Measurements from ENCODE around the gene DNAH5.

The DNAH5 gene

DNA sequence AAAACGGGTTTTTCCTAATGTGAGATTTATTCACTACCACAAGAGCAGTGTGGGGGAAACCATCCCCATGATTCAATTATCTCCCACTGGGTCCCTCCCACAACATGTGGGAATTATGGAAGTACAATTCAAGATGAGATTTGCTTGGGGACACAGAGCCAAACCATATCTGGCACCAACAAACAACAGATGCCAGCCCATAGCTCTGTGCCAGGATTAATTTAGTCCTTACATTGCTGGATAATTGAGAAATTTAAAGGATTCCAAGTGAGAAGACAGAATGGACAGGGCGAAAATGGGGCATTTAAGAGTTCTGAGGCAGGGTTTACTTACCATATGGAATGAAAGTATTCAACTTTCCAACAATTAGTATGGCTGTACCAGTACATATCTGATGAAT, 30.8 kb upstream of the DNAH5 start:
- Histone ChIP-seq H3K27me3 (ENCODE audit: control insufficient read depth in 3 of 3, insufficient read depth in 3 of 3, low read depth in 1 of 3, low read length in 3 of 3) (no peaks in the 10 kb centered on the region), H3K9me3 (replicated peaks in 1 of 2; ENCODE audit: control insufficient read depth in 2 of 2, insufficient read depth in 1 of 2, low read depth in 1 of 2, low read length in 2 of 2) (peaks cover 0 to 2% of the 10 kb centered on the region in 2 donors), H2BK120ac (ENCODE audit: low read depth, low read length) (no peak overlapping the region), H4K91ac (ENCODE audit: low read depth, low read length, poor library complexity) (no peak overlapping the region), H3K9ac (ENCODE audit: low read depth, low read length, poor library complexity) (no peak overlapping the region), H3K4me2 (ENCODE audit: insufficient read depth, low read length, poor library complexity, severe bottlenecking) (no peak overlapping the region), H2AK5ac (ENCODE audit: low read depth, low read length) (no peak overlapping the region), H3K4me1 (ENCODE audit: control insufficient read depth in 2 of 2, insufficient read depth in 1 of 2, low read depth in 1 of 2, low read length in 2 of 2) (peaks cover 0 to 2% of the 10 kb centered on the region in 2 donors), H3K4ac (ENCODE audit: low read length) (no peak overlapping the region), H4K8ac (ENCODE audit: low read depth, low read length) (no peak overlapping the region), H3K4me3 (ENCODE audit: low read length in 2 of 2) (no peak overlapping the region), H2BK12ac (ENCODE audit: low read length) (no peak overlapping the region), H2BK15ac (ENCODE audit: low read length) (no peak overlapping the region), H3K14ac (ENCODE audit: low read length) (no peak overlapping the region), H3K23ac (ENCODE audit: low read depth, low read length, poor library complexity) (no peak overlapping the region), H2BK5ac (ENCODE audit: low read length) (no peak overlapping the region), H3K79me1 (ENCODE audit: low read depth, low read length) (no peaks in the 10 kb centered on the region), H3K27ac (replicated peaks; ENCODE audit: low read length) (no peak overlapping the region), H3K18ac (ENCODE audit: low read length) (no peak overlapping the region), H2AFZ (ENCODE audit: low read length) (no peak overlapping the region), H3K36me3 (replicated peaks in 1 of 2; ENCODE audit: control insufficient read depth in 2 of 2, insufficient read depth in 2 of 2, low read length in 2 of 2) (no peaks in the 10 kb centered on the region)
- no CpG with 5 or more reads among the region's 2 CpGs for WGBS, 2 donors (ENCODE audit: extremely low coverage in 2 of 2, insufficient read length in 2 of 2, insufficient replicate concordance in 1 of 2)
- no peak for DNase-seq (ENCODE audit: low spot score)

DNA sequence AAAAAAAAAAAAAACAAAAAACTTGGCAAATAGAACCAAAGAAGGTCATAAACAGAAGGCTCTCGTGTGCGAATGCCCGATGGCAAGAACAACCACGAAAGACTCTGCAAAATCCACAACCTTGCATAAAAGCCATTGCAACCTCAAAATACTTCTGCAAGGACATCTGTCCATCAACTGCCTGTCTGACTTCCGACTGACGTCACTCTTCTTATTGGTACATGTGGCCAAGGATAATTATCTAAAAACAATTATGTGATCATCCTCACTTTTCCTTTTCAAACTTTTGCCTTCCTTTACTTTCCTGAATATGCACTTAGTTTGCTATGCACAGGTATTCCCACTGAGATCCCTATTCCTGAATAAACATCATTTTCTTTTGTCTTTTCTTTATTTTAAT, 29.2 kb upstream of the DNAH5 start:
- H4K91ac ChIP-seq (ENCODE audit: low read depth, low read length, poor library complexity): no peak overlapping the region
- WGBS, 2 donors (ENCODE audit: extremely low coverage in 2 of 2, insufficient read length in 2 of 2, insufficient replicate concordance in 1 of 2): no CpG with 5 or more reads among the region's 6 CpGs
- no peak overlapping the region for H3K23ac ChIP-seq (ENCODE audit: low read depth, low read length, poor library complexity)
- H3K9ac ChIP-seq (ENCODE audit: low read depth, low read length, poor library complexity): no peak overlapping the region
- no peaks in the 10 kb centered on the region for H3K36me3 ChIP-seq (replicated peaks in 1 of 2; ENCODE audit: control insufficient read depth in 2 of 2, insufficient read depth in 2 of 2, low read length in 2 of 2)
- H3K9me3 ChIP-seq (replicated peaks in 1 of 2; ENCODE audit: control insufficient read depth in 2 of 2, insufficient read depth in 1 of 2, low read depth in 1 of 2, low read length in 2 of 2): peaks cover 0 to 2% of the 10 kb centered on the region in 2 donors
- no peak overlapping the region for H3K27ac ChIP-seq (replicated peaks; ENCODE audit: low read length)
- H3K79me1 ChIP-seq (ENCODE audit: low read depth, low read length): no peaks in the 10 kb centered on the region
- no peak overlapping the region for H2AK5ac ChIP-seq (ENCODE audit: low read depth, low read length)
- no peaks in the 10 kb centered on the region for H3K27me3 ChIP-seq (ENCODE audit: control insufficient read depth in 3 of 3, insufficient read depth in 3 of 3, low read depth in 1 of 3, low read length in 3 of 3)
- H3K4me2 ChIP-seq (ENCODE audit: insufficient read depth, low read length, poor library complexity, severe bottlenecking): no peak overlapping the region
- no peak overlapping the region for H2AFZ ChIP-seq (ENCODE audit: low read length)
- H3K4ac ChIP-seq (ENCODE audit: low read length): no peak overlapping the region
- no peak overlapping the region for H2BK5ac ChIP-seq (ENCODE audit: low read length)
- H2BK120ac ChIP-seq (ENCODE audit: low read depth, low read length): no peak overlapping the region
- H3K14ac ChIP-seq (ENCODE audit: low read length): no peak overlapping the region
- no peak overlapping the region for H3K4me3 ChIP-seq (ENCODE audit: low read length in 2 of 2)
- H3K18ac ChIP-seq (ENCODE audit: low read length): no peak overlapping the region
- no peak overlapping the region for H4K8ac ChIP-seq (ENCODE audit: low read depth, low read length)
- no peak overlapping the region for H2BK12ac ChIP-seq (ENCODE audit: low read length)
- DNase-seq (ENCODE audit: low spot score): no peak
- no peak overlapping the region for H2BK15ac ChIP-seq (ENCODE audit: low read length)
- H3K4me1 ChIP-seq (ENCODE audit: control insufficient read depth in 2 of 2, insufficient read depth in 1 of 2, low read depth in 1 of 2, low read length in 2 of 2): peaks cover 0 to 2% of the 10 kb centered on the region in 2 donors

DNA sequence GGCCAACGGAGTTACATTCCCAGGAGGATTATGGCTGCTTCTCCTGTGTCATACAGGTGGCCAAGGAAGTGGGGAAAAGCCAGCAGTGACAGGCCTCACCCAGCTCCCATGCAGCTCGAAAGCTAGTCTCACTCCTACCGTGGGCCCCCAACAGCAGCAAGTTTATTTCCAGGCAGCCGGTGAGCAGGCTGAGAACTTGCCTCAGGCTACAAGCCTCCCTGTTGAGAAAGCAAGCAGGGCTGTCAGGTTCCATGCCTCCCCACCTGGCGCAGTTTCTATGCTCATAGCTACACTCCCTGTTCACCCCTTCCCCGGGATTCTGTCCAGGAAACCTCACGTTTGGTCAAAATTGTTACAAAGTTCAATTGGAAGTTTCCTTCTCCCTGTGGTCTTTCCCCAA, 27.5 kb upstream of the DNAH5 start:
- H2BK120ac ChIP-seq (ENCODE audit: low read depth, low read length): no peak overlapping the region
- H2BK15ac ChIP-seq (ENCODE audit: low read length): no peak overlapping the region
- no peak overlapping the region for H4K8ac ChIP-seq (ENCODE audit: low read depth, low read length)
- H3K79me1 ChIP-seq (ENCODE audit: low read depth, low read length): no peaks in the 10 kb centered on the region
- no peak overlapping the region for H2AK5ac ChIP-seq (ENCODE audit: low read depth, low read length)
- no peak for DNase-seq (ENCODE audit: low spot score)
- H4K91ac ChIP-seq (ENCODE audit: low read depth, low read length, poor library complexity): no peak overlapping the region
- H2BK5ac ChIP-seq (ENCODE audit: low read length): no peak overlapping the region
- peak overlapping the region in 1 of 2 donors; percentile 51 for H3K4me3 ChIP-seq (ENCODE audit: low read length in 2 of 2)
- no peak overlapping the region for H3K27ac ChIP-seq (replicated peaks; ENCODE audit: low read length)
- no peak overlapping the region for H3K18ac ChIP-seq (ENCODE audit: low read length)
- H3K23ac ChIP-seq (ENCODE audit: low read depth, low read length, poor library complexity): no peak overlapping the region
- no peak overlapping the region for H3K4me2 ChIP-seq (ENCODE audit: insufficient read depth, low read length, poor library complexity, severe bottlenecking)
- no CpG with 5 or more reads among the region's 7 CpGs for WGBS, 2 donors (ENCODE audit: extremely low coverage in 2 of 2, insufficient read length in 2 of 2, insufficient replicate concordance in 1 of 2)
- peak overlapping the region; percentile 15 for H3K14ac ChIP-seq (ENCODE audit: low read length)
- no peaks in the 10 kb centered on the region for H3K36me3 ChIP-seq (replicated peaks in 1 of 2; ENCODE audit: control insufficient read depth in 2 of 2, insufficient read depth in 2 of 2, low read length in 2 of 2)
- no peak overlapping the region for H2AFZ ChIP-seq (ENCODE audit: low read length)
- H3K27me3 ChIP-seq (ENCODE audit: control insufficient read depth in 3 of 3, insufficient read depth in 3 of 3, low read depth in 1 of 3, low read length in 3 of 3): no peaks in the 10 kb centered on the region
- H3K9ac ChIP-seq (ENCODE audit: low read depth, low read length, poor library complexity): no peak overlapping the region
- H3K4me1 ChIP-seq (ENCODE audit: control insufficient read depth in 2 of 2, insufficient read depth in 1 of 2, low read depth in 1 of 2, low read length in 2 of 2): peaks cover 0 to 2% of the 10 kb centered on the region in 2 donors
- H2BK12ac ChIP-seq (ENCODE audit: low read length): no peak overlapping the region
- H3K9me3 ChIP-seq (replicated peaks in 1 of 2; ENCODE audit: control insufficient read depth in 2 of 2, insufficient read depth in 1 of 2, low read depth in 1 of 2, low read length in 2 of 2): no peaks in the 10 kb centered on the region
- no peak overlapping the region for H3K4ac ChIP-seq (ENCODE audit: low read length)

DNA sequence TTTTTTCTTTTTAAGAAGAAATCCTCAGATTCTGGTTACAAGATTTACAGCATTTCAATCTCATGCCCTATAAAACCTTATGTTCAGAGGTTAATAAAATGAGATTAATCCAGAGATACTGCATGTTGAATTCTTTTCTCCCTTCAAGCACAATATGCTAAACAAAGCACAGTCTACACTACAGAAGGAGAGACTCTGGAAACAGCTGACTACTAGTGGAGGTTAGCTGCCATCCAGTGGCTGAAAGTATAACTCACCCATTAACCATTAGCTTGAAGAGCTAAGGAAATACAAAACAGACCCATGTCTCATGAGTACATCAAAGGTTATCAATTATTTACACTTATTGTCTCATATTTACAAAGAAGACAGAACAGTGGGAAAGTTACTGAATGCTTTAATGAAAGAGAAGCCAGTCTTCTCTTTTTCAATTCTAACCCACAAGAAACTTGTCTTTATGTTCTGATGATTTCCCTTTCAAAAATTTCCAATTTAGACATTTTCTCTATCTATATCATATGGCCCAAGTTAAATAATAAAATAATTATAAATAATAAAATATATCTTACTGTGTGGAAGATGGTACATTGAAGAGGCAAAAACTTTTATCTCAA, 12.7 kb upstream of the DNAH5 start:
- Histone ChIP-seq H3K9me3 (replicated peaks in 1 of 2; ENCODE audit: control insufficient read depth in 2 of 2, insufficient read depth in 1 of 2, low read depth in 1 of 2, low read length in 2 of 2) (no peaks in the 10 kb centered on the region), H3K4me1 (ENCODE audit: control insufficient read depth in 2 of 2, insufficient read depth in 1 of 2, low read depth in 1 of 2, low read length in 2 of 2) (no peaks in the 10 kb centered on the region), H3K4ac (ENCODE audit: low read length) (no peak overlapping the region), H2AFZ (ENCODE audit: low read length) (no peak overlapping the region), H2AK5ac (ENCODE audit: low read depth, low read length) (no peak overlapping the region), H3K79me1 (ENCODE audit: low read depth, low read length) (no peaks in the 10 kb centered on the region), H3K36me3 (replicated peaks in 1 of 2; ENCODE audit: control insufficient read depth in 2 of 2, insufficient read depth in 2 of 2, low read length in 2 of 2) (no peaks in the 10 kb centered on the region), H4K91ac (ENCODE audit: low read depth, low read length, poor library complexity) (no peak overlapping the region), H3K27me3 (ENCODE audit: control insufficient read depth in 3 of 3, insufficient read depth in 3 of 3, low read depth in 1 of 3, low read length in 3 of 3) (peaks cover 0 to 4% (median 0%) of the 10 kb centered on the region in 3 experiments), H3K23ac (ENCODE audit: low read depth, low read length, poor library complexity) (no peak overlapping the region), H2BK12ac (ENCODE audit: low read length) (no peak overlapping the region), H2BK5ac (ENCODE audit: low read length) (no peak overlapping the region), H2BK15ac (ENCODE audit: low read length) (no peak overlapping the region), H3K4me2 (ENCODE audit: insufficient read depth, low read length, poor library complexity, severe bottlenecking) (no peak overlapping the region), H4K8ac (ENCODE audit: low read depth, low read length) (no peak overlapping the region), H3K4me3 (ENCODE audit: low read length in 2 of 2) (no peak overlapping the region), H3K27ac (replicated peaks; ENCODE audit: low read length) (no peak overlapping the region), H3K9ac (ENCODE audit: low read depth, low read length, poor library complexity) (no peak overlapping the region), H2BK120ac (ENCODE audit: low read depth, low read length) (no peak overlapping the region), H3K14ac (ENCODE audit: low read length) (no peak overlapping the region), H3K18ac (ENCODE audit: low read length) (no peak overlapping the region)
- peak; percentile 56 for DNase-seq (ENCODE audit: low spot score)

All from neuronal stem cell (in vitro differentiated cells).